ENCODE measurements around the gene SF1. TPM values are rescaled to one million over a fixed set of nuclear protein-coding genes. Genes with fewer than 3 reads are reported as not detected.
A peak's percentile ranks its signal among the peaks of the same experiment; 100 is the strongest.

SF1 gene
- total and polyA plus RNA-seq, 4 donors, result 76.2 to 213 (median 147) TPM

DNA sequence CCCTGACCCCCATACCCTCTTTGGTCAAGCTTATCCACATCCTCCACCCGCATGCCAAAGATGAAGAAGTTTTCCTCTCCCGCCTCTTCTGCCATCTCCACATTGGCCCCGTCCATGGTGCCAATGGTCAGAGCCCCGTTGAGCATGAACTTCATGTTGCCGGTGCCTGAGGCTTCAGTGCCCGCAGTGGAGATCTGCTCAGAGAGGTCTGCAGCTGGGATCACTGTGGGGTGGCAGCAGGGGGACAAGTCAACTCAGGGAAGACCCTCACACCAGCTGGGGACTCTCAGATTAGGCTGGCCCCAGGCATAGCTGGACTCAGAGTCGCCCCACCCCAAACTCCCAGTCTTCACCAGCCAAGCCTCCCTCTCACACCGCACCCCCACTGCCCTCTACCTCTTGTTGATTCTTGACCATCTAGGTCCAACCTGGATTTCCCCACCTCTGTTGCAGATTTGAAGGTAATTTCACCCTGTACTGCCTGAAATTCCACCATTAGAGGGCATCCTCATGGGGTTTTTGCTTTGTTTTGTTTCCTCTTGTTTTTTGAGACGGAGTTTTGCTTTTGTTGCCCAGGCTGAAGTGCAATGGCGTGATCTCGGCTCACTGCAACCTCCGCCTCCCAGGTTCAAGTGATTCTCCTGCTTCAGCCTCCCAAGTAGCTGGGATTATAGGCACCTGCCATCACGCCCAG is 27.8 kb downstream of the SF1 start:
- no peak for ATAC-seq (ENCODE audit: insufficient read depth, low FRiP score)
- TF ChIP-seq, protein P1, sequence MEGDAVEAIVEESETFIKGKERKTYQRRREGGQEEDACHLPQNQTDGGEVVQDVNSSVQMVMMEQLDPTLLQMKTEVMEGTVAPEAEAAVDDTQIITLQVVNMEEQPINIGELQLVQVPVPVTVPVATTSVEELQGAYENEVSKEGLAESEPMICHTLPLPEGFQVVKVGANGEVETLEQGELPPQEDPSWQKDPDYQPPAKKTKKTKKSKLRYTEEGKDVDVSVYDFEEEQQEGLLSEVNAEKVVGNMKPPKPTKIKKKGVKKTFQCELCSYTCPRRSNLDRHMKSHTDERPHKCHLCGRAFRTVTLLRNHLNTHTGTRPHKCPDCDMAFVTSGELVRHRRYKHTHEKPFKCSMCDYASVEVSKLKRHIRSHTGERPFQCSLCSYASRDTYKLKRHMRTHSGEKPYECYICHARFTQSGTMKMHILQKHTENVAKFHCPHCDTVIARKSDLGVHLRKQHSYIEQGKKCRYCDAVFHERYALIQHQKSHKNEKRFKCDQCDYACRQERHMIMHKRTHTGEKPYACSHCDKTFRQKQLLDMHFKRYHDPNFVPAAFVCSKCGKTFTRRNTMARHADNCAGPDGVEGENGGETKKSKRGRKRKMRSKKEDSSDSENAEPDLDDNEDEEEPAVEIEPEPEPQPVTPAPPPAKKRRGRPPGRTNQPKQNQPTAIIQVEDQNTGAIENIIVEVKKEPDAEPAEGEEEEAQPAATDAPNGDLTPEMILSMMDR (IDR thresholded peaks at IDR 0.05; ENCODE audit: control extremely low read depth, extremely low read depth), result no peak
- peaks cover 0 to 3% (median 0%) of the 10 kb centered on the region in 3 donors for H3K27me3 ChIP-seq (ENCODE audit: control insufficient read depth in 3 of 3, insufficient read depth in 3 of 3, low read length in 2 of 3)
- H3K4me1 ChIP-seq (ENCODE audit: control insufficient read depth in 5 of 5, insufficient read depth in 5 of 5, low read length in 5 of 5), result peaks cover 0 to 4% (median 0%) of the 10 kb centered on the region in 5 donors
- H3K9ac ChIP-seq (ENCODE audit: insufficient read depth in 1 of 2, low read length in 2 of 2), result no peak overlapping the region
- no peak overlapping the region for H3K27ac ChIP-seq (ENCODE audit: low read depth in 1 of 2, low read length in 1 of 2)
- DNase-seq, result no peak
- H3K36me3 ChIP-seq (ENCODE audit: control insufficient read depth in 4 of 4, insufficient read depth in 4 of 4, low read length in 4 of 4), result peaks cover 0 to 4% (median 1%) of the 10 kb centered on the region in 4 donors
- H3K4me3 ChIP-seq, result no peak overlapping the region
- 92 to 93% methylated on average over 13 of the region's 13 CpGs for WGBS, 2 donors
- no peaks in the 10 kb centered on the region for H3K9me3 ChIP-seq (ENCODE audit: control insufficient read depth in 4 of 4, insufficient read depth in 3 of 4, low read length in 3 of 4)

DNA sequence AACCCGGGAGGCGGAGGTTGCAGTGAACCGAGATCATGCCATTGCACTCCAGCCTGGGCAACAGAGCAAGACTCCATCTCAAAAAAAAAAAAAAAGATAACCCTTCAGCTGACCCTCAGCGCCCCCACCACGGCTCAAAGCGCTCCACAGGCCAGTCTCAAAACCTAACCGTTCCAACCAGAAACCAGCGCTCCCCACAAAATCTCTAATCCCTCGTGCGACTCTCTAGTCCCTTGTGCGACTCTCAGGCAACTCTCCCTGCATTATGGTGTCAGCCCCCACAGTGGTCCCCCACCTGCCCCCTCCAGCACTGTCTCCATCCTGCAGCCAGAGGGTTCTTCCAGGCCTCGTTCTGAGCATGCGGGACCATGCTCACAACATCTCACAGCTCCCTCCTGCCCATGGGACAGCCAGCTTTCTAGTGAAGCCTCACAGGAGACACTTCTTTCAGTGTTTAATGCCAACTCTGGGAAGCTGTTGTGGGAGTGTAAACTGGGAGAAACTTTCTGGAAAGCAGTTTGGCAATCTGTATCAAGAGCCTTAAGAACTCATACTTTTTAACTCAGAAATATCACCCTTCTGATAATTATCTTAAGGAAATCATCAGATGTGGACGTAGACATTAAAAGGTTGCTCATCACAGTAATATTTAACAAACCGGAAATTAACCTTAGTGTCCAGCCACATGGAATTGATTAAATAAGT is 30.2 kb downstream of the SF1 start:
- Histone ChIP-seq H3K9ac (ENCODE audit: insufficient read depth in 1 of 2, low read length in 2 of 2) (no peak overlapping the region), H3K4me1 (ENCODE audit: control insufficient read depth in 5 of 5, insufficient read depth in 5 of 5, low read length in 5 of 5) (peaks cover 0 to 21% (median 4%) of the 10 kb centered on the region in 5 donors), H3K36me3 (ENCODE audit: control insufficient read depth in 4 of 4, insufficient read depth in 4 of 4, low read length in 4 of 4) (peaks cover 0 to 4% (median 1%) of the 10 kb centered on the region in 4 donors), H3K4me3 (no peak overlapping the region), H3K9me3 (ENCODE audit: control insufficient read depth in 4 of 4, insufficient read depth in 3 of 4, low read length in 3 of 4) (no peaks in the 10 kb centered on the region), H3K27me3 (ENCODE audit: control insufficient read depth in 3 of 3, insufficient read depth in 3 of 3, low read length in 2 of 3) (peaks cover 0 to 21% (median 7%) of the 10 kb centered on the region in 3 donors), H3K27ac (ENCODE audit: low read depth in 1 of 2, low read length in 1 of 2) (no peak overlapping the region)
- TF ChIP-seq, protein P1 (IDR thresholded peaks at IDR 0.05; ENCODE audit: control extremely low read depth, extremely low read depth), result no peak
- no peak for DNase-seq
- ATAC-seq (ENCODE audit: insufficient read depth, low FRiP score), result no peak
- 87 to 91% methylated on average over 15 of the region's 15 CpGs for WGBS, 2 donors

DNA sequence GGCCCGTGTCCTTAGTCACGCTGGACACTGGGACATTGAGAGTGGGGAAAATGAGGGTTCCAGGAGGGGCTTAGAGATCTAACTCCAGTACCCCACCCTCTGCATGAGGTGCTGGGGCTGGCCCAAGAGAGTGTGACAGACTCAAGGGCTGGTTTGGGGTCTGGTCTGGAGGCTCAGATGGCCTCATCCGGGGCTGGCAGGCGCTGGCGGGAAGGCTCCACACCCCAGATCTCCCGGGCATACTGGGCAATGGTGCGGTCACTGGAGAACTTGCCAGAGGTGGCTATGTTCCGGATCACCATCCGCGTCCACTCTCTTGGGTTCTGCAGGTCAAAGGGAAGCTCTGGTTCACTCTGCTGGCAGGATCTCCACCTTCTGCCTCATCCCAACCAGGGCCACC is 31.9 kb downstream of the SF1 start:
- Histone ChIP-seq H3K9ac (ENCODE audit: insufficient read depth in 1 of 2, low read length in 2 of 2) (no peak overlapping the region), H3K36me3 (ENCODE audit: control insufficient read depth in 4 of 4, insufficient read depth in 4 of 4, low read length in 4 of 4) (no peaks in the 10 kb centered on the region), H3K27ac (ENCODE audit: low read depth in 1 of 2, low read length in 1 of 2) (peak overlapping the region; percentile 18 to 47), H3K9me3 (ENCODE audit: control insufficient read depth in 4 of 4, insufficient read depth in 3 of 4, low read length in 3 of 4) (no peaks in the 10 kb centered on the region), H3K27me3 (ENCODE audit: control insufficient read depth in 3 of 3, insufficient read depth in 3 of 3, low read length in 2 of 3) (peaks cover 0 to 38% (median 13%) of the 10 kb centered on the region in 3 donors), H3K4me1 (ENCODE audit: control insufficient read depth in 5 of 5, insufficient read depth in 5 of 5, low read length in 5 of 5) (peaks cover 0 to 31% (median 10%) of the 10 kb centered on the region in 5 donors), H3K4me3 (no peak overlapping the region)
- no peak for ATAC-seq (ENCODE audit: insufficient read depth, low FRiP score)
- WGBS, 2 donors, result 70 to 72% methylated on average over 10 of the region's 10 CpGs
- no peak for DNase-seq
- TF ChIP-seq, protein P1 (IDR thresholded peaks at IDR 0.05; ENCODE audit: control extremely low read depth, extremely low read depth), result no peak
